A549 (cell line): ENCODE data around the gene KISS1.

Experiments
- BHLHE40 ChIP-seq: IDR thresholded peaks from 2 replicates; pipeline ENCODE4 v1.6.1; 2012; ENCODE audit warnings: low read depth, low read length, inconsistent platforms
- CTCF ChIP-seq: fragments of >200 bp; sonication (Bioruptor Twin); formaldehyde crosslinking; IDR thresholded peaks from 3 replicates; pipeline ENCODE4 v1.5.1; 2016
- EHMT2 ChIP-seq: fragments of 200-600 bp; sonication (generic); IDR thresholded peaks from 2 replicates; pipeline ENCODE4 v1.6.1; 2016; ENCODE audit warnings: antibody characterized with exemption, low read depth, mild to moderate bottlenecking, moderate library complexity
- EP300 ChIP-seq, 2 experiments: fragments of >200 bp; sonication (Bioruptor Twin); formaldehyde crosslinking; IDR thresholded peaks; 2 replicates in 1 of 2; 3 replicates in 1 of 2; pipeline ENCODE4 v1.6.1; 2016 to 2017
- ESRRA ChIP-seq: fragments of 150-350 bp; IDR thresholded peaks from 2 replicates; pipeline ENCODE4 v1.6.1; 2014; ENCODE audit warnings: mild to moderate bottlenecking, low read length, borderline replicate concordance
- FOSL2 ChIP-seq, 2 experiments: fragments of 450-650 bp in 1 of 2; fragments of >200 bp in 1 of 2; sonication (Bioruptor Twin) in 1 of 2; formaldehyde crosslinking; IDR thresholded peaks; 2 replicates each; pipeline versions ENCODE4 v1.5.0 to v1.6.1; 2016 to 2020; ENCODE audit warnings: mild to moderate bottlenecking in 1 of 2, moderate library complexity in 1 of 2
- MAX ChIP-seq: IDR thresholded peaks from 2 replicates; pipeline ENCODE4 v1.6.1; 2012
- POLR2A ChIP-seq: IDR thresholded peaks from 2 replicates; pipeline ENCODE4 v1.6.1; 2012; ENCODE audit warnings: mild to moderate bottlenecking, low read length
- RAD21 ChIP-seq, 2 experiments: fragments of >200 bp in 1 of 2; sonication (Bioruptor Twin) in 1 of 2; formaldehyde crosslinking in 1 of 2; IDR thresholded peaks in 1 of 2; conservative IDR thresholded peaks in 1 of 2; 2 replicates in 1 of 2; 3 replicates in 1 of 2; pipeline ENCODE4 v1.6.1; 2012 to 2018; ENCODE audit warnings: inconsistent platforms in 1 of 2
- RNF2 ChIP-seq: fragments of 200-600 bp; sonication (generic); IDR thresholded peaks from 2 replicates; pipeline ENCODE4 v1.6.1; 2016; ENCODE audit warnings: low read depth, mild to moderate bottlenecking, antibody characterized with exemption, moderate library complexity, borderline replicate concordance
- ZNF302 ChIP-seq: fragments of 250-450 bp; sonication (Bioruptor Pico); IDR thresholded peaks from 2 replicates; pipeline ENCODE4 v1.9.0; 2021; ENCODE audit warnings: inconsistent platforms, mild to moderate bottlenecking, moderate library complexity
- ZSCAN20 ChIP-seq: fragments of 250-450 bp; sonication (Bioruptor Pico); IDR thresholded peaks from 2 replicates; pipeline ENCODE4 v1.8.0; 2022; ENCODE audit warnings: mild to moderate bottlenecking, moderate library complexity

- TF ChIP-seq CTCF (no peak), EP300 (IDR thresholded peaks at IDR 0.05) (no peak), MAX (no peak), ZSCAN20 (CRISPR knock-in tag) (no peak), RNF2 (no peak), ESRRA (no peak), ZNF302 (CRISPR knock-in tag) (no peak), BHLHE40 (no peak), FOSL2 (IDR thresholded peaks at IDR 0.05) (no peak), FOSL2 (CRISPR knock-in tag; IDR thresholded peaks at IDR 0.05) (no peak), EHMT2 (no peak), POLR2A (no peak), RAD21 (conservative IDR thresholded peaks at IDR 0.05 in 1 of 2, IDR thresholded peaks at IDR 0.05 in 1 of 2) (no peak)
These were observed 46.6 kb upstream of the KISS1 start for GRCh38 chr1:204242920-204243319.
